Mammary epithelial cell (primary cell): Measurements from ENCODE around the gene KANK4.

Experiments
- CTCF ChIP-seq, 2 donors: IDR thresholded peaks in 1 of 2; conservative IDR thresholded peaks in 1 of 2; 2 replicates each; pipeline ENCODE4 v1.5.1; 2011 to 2012; ENCODE audit warnings: inconsistent platforms in 2 of 2, low read length in 2 of 2, mild to moderate bottlenecking in 2 of 2, control low read depth in 1 of 2, low read depth in 1 of 2; ENCODE audit not compliant: insufficient read depth in 1 of 2; ENCODE audit errors: extremely low read depth in 1 of 2
- EZH2 ChIP-seq: IDR thresholded peaks from 2 replicates; pipeline ENCODE4 v1.6.1; 2012; ENCODE audit warnings: low read length, inconsistent platforms, borderline replicate concordance

- TF ChIP-seq CTCF (conservative IDR thresholded peaks at IDR 0.05 in 1 of 2, IDR thresholded peaks at IDR 0.05 in 1 of 2; ENCODE audit: extremely low read depth in 1 of 2, insufficient read depth in 1 of 2, low read depth in 1 of 2, low read length in 2 of 2) (no peak), EZH2 (no peak)
Measured at GRCh38 chr1:62336638-62336994, 17.4 kb upstream of the KANK4 start.
